ENCODE measurements around the gene CD82.

GRCh38 chr11:44658506-44658850 lies 93.0 kb downstream of the CD82 start:
- TF ChIP-seq YY1 (IDR thresholded peaks at IDR 0.05; ENCODE audit: insufficient read depth, insufficient read length), result no peak
- no peak for TF ChIP-seq ZNF274 (IDR thresholded peaks at IDR 0.05; ENCODE audit: low read depth, low read length)
- no peak for TF ChIP-seq SUZ12 (IDR thresholded peaks at IDR 0.05; ENCODE audit: extremely low read depth, insufficient read depth, insufficient read length)

Measured in NT2/D1 (cell line).